HG03460 (cell line): ENCODE data around the gene CSKMT.
"Not testable (repeated sequence)": the region's sequence is repeated elsewhere in the genome, so short reads cannot be mapped to it uniquely, and the experiment has no call there.

Experiments
- ATAC-seq: cut with Tn5 transposase; IDR thresholded peaks from one replicate; pipeline ENCODE4 v1.9.1; 2021; ENCODE audit not compliant: unreplicated experiment

The CSKMT gene

GRCh38 chr11:62687508-62688396 lies 22.6 kb downstream of the CSKMT start:
- no peak for ATAC-seq

DNA sequence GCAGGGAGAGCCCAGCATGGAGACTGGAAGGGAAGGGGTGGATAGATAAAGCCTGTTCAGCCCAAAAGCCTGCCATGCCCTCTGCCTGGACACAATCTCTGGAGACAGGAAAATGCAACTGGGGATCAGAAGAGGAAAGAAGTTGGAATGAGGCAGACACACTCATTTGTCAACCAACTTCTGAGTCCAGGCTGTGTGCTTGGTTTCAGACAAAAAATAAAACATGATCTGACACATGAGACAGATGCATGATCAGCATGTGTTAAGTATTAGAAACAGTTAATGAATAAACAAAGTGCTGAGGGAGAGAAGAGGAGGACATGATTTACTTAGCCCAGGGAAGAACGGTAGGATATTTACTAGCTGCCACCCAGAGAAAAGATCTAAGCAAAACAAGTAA lies 23.4 kb downstream of the CSKMT start:
- ATAC-seq: no peak

DNA sequence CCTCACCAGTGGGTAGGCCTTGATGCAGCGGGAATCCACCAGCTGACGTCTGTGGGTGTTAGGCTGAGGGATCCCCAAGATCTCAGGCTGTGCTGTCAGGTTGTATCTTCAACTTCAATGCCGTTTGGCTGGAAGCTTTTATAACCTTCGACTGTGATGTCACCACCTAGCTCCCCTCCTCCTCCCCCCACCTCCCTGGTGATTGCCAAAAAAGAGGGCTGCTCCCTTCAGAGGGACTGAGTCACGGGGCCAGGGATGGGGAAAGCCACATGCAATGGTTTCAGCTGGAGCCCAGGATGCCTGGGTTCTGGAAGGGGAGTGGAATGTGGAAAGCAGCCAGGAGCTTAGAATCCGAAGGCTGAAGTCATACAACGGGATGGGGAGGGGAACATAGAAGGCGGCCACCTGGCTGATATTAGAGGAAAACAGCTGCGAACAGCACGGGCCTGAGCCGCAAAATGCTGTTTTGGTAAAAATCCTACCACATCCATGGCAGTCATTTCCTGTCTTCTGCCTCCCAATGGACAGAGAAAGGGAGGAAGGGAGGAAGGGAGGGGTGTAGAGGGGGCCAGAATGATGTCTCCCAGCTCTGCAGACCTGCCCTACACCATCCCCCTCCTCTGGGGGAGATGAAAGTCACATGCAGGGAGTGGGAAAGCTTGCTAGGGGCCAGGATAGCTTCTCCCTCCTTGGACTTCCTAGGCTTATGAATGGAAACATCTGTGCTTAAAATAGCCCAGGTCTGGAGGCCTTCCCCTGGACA lies 24.5 kb downstream of the CSKMT start, which contains the start of gene LRRN4CL:
Gene LRRN4CL, minus strand, starts transcription at position 110 of the 763 bp plus-strand sequence. CDS start 1,022 bp downstream, outside the sequence.
- no peak for ATAC-seq

GRCh38 chr11:62693624-62694023 lies 28.5 kb downstream of the CSKMT start:
- not testable (repeated sequence) for ATAC-seq

DNA sequence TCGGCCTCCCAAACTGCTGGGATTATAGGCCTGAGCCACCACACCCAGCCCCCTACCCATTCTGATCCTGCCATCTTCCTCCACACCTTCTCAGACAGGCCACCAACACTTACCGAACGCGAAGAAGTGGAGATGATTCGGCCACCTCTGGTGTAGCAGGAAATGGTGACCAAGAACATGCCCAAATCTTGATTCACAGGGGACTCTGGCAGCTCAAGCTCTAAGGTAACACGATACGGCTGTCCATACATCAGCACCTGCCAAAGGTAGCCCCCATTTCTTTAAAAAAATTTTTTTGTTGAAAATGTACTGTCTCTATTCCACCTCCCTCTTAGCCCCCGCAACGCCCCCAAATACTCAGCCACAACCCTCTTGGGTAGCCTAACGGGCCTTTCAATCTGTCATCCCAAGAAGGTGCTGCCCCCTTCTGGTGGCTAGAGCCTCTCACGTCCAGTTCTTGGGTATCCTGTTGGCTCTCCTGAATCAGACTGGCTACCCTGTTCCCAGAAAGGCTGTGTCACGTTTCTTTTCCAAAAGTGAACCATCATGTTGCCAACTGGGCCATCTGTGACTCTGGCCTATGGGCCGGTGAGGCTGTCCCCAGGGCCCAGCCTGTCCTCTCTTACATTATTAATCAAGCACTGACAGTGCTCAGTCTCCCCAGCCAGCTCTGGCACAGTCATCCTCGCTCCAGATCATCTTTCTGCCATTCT lies 29.5 kb downstream of the CSKMT start:
- ATAC-seq: no peak

DNA sequence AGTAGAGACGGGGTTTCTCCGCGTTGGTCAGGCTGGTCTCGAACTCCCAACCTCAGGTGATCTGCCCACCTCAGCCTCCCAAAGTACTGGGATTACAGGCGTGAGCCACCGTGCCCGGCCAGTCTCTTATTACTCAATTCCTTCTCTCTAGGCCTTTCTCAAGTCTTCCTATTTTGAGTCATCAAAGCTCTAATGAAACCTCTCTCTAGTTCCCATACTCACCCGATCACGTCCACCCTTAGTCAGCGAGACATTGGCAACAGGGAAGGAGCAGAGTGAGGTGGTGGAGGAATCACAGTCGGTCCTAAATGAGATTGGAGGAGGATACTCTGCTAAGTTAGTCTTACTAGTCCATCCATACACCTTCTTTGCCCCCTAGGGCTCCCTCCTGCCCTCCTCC lies 37.1 kb downstream of the CSKMT start:
- no peak for ATAC-seq

GRCh38 chr11:62703921-62704320 lies 38.8 kb downstream of the CSKMT start:
- not testable (repeated sequence) for ATAC-seq

DNA sequence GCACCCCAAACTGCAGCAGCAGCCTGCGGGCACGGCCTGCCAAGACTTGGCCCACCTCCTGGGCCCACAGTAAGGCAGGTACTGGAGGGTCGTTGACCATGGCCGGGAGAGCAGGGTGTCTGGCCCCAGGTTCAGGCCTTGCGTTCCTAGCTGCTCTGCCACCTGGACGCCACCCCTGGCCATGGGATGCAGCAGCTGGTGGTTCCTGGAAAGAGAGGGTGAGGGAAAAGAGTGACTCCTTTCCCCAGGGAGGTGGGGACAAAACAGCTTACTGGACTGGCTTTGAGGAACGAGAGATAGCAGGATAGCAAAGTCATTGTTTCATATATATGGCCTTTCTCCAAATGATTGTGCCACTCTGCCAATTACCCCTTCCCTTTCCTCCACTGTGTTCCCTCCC lies 40.3 kb downstream of the CSKMT start:
- no peak for ATAC-seq

DNA sequence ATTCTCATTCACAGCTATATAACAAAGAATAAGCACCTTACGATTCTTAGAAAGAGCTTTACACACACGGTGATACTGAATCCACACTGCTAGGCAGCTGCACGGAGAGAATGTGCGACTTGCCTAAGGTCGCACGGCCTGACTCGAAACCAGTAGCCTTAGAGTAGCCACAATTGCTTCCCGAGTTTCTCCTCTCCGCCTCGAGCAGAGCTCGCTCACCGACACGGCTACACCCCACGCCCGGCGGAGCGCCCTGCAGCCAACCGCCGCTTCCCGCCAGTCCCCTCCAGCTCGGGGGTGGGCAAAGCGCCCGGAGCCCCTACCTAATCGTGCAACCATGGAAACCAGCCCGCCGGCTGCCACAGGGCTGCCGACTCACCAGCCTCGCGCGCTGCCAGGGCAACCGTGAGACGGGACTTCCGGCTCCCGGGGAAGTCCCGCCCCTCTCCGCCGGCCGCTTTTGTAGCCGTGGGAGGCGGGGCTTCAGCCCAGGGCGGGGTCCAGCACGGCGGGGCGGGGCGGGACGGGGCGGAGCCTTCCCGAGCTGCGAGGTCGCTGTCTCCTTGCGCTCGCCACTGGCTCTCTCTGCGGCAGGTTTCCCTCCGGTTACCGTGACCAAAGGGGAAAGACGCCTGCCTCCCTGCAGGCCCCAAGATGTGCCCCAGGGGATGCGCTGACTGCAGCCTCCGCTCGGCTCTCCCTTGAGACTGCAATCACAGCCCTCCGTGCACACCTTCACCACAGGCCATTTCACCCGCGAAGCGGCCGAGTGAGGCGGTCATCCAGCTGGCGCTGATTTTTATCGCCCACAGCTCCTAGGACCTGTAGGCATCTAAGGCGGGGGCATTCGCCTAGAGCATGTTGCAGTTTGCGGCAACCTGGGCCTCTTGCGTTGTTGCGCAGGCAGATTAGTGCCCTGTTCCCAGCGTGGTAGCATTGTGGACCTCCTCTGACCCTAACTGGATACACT lies 41.1 kb downstream of the CSKMT start:
- peak; percentile 50 for ATAC-seq

- ATAC-seq: no peak
Observed at GRCh38 chr11:62706850-62707247, 41.7 kb downstream of the CSKMT start.

GRCh38 chr11:62707277-62707861 lies 42.3 kb downstream of the CSKMT start, which contains the start of the genes BSCL2 and GNG3:
BSCL2 (minus strand) TSS chr11:62707424; CDS start chr11:62707195, 229 bp downstream.
GNG3 (plus strand) TSS chr11:62707676; CDS start chr11:62708296, 620 bp downstream.
- ATAC-seq: no peak

DNA sequence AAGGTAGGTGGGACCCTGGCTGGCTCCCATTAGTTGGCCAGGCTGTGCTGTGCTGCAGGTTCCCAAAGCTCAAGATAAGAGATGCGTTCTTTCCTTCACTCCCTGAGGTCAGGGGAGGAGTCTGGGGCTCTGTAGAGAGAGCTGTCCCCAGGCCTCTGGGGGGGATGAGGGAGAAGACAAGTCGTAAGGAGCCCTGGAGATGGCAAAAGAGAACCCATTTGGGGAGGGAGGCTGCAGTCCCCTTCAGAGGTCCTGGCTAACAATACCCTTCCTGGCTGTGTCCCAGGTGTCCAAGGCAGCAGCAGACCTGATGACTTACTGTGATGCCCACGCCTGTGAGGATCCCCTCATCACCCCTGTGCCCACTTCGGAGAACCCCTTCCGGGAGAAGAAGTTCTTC lies 43.3 kb downstream of the CSKMT start:
- ATAC-seq: no peak

- peak; percentile 4 for ATAC-seq
Observed at GRCh38 chr11:62708793-62709192, 43.7 kb downstream of the CSKMT start.

- ATAC-seq: peak; percentile 67
Observed at GRCh38 chr11:62709247-62710000, 44.3 kb downstream of the CSKMT start.

GRCh38 chr11:62710001-62710345 lies 44.9 kb downstream of the CSKMT start:
- ATAC-seq: no peak

DNA sequence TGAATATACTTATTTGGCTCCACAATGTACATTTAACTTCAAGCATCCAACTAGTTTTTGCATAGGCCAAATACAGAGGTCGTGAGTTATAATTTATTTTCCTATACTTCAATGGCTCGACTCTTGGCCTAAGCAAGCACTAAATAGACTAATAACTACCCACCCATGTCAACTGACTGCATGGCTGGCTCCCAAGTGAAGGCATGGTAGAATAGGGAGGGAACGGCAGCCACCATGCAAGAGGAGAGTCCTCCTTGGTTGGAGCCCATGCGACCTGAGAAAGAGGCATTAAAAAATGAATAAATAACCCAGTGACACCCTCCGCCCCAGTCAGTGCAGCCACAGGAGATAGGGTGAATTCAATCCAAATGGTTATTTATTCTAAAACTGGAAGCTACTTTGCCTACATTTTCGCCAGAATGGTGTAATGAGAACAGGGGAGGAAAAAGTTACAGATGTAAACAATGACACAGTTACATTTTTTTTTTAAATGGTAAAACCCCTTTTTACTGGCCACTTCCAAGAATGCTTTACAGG lies 47.2 kb downstream of the CSKMT start:
- ATAC-seq: no peak

- no peak for ATAC-seq
Observed at GRCh38 chr11:62712861-62713260, 47.7 kb downstream of the CSKMT start.

DNA sequence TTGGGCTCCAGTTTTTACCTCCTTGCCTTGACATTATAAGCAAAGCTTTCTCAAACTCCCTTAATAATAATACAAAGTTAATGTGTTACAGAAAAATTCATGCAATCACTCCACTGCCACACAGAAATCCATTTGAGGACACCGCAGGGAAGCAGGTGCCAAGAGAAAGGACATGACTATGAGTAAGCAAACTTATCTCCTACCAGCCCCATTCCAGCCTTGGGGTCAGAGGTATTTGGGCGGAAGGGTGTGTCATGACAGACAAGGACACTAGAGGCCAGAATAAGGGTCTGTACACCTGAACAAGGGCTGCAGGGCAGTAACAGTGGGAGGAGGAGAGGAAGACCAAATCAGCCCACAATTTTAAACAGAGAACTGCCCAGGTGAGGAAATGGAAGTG lies 48.2 kb downstream of the CSKMT start:
- no peak for ATAC-seq
